Measurements from ENCODE around the gene TC2N. TPM values are rescaled to one million over a fixed set of nuclear protein-coding genes. Genes with fewer than 3 reads are reported as not detected.

Gene TC2N
- total and polyA plus RNA-seq, 7 donors = 12.1 to 49.2 (median 28.2) TPM

GRCh38 chr14:91889477-91890211 is 22.3 kb upstream of the TC2N start:
- DNase-seq = peak; percentile 78
- peaks cover 0 to 16% (median 0%) of the 10 kb centered on the region in 4 donors for H3K36me3 ChIP-seq
- no peak for TF ChIP-seq EP300 (IDR thresholded peaks at IDR 0.05)
- TF ChIP-seq POLR2A (IDR thresholded peaks at IDR 0.05) = no peak
- peak in 2 of 4 donors; percentile 26 to 49 for TF ChIP-seq POLR2AphosphoS5 (IDR thresholded peaks at IDR 0.05)
- TF ChIP-seq, protein P1, sequence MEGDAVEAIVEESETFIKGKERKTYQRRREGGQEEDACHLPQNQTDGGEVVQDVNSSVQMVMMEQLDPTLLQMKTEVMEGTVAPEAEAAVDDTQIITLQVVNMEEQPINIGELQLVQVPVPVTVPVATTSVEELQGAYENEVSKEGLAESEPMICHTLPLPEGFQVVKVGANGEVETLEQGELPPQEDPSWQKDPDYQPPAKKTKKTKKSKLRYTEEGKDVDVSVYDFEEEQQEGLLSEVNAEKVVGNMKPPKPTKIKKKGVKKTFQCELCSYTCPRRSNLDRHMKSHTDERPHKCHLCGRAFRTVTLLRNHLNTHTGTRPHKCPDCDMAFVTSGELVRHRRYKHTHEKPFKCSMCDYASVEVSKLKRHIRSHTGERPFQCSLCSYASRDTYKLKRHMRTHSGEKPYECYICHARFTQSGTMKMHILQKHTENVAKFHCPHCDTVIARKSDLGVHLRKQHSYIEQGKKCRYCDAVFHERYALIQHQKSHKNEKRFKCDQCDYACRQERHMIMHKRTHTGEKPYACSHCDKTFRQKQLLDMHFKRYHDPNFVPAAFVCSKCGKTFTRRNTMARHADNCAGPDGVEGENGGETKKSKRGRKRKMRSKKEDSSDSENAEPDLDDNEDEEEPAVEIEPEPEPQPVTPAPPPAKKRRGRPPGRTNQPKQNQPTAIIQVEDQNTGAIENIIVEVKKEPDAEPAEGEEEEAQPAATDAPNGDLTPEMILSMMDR (IDR thresholded peaks at IDR 0.05) = no peak
- no peaks in the 10 kb centered on the region for H3K27me3 ChIP-seq
- peaks cover 0 to 48% (median 28%) of the 10 kb centered on the region in 4 donors for H3K4me1 ChIP-seq
- intact Hi-C loops (cut with DNase I) = no loop called here
- H3K27ac ChIP-seq = peak overlapping the region; percentile 34 to 76 (median 64)
- no peak overlapping the region for H3K4me3 ChIP-seq
- 23 to 69% methylated on average over 13 of the region's 13 CpGs for WGBS, 2 donors
- H3K9me3 ChIP-seq = no peaks in the 10 kb centered on the region

DNA sequence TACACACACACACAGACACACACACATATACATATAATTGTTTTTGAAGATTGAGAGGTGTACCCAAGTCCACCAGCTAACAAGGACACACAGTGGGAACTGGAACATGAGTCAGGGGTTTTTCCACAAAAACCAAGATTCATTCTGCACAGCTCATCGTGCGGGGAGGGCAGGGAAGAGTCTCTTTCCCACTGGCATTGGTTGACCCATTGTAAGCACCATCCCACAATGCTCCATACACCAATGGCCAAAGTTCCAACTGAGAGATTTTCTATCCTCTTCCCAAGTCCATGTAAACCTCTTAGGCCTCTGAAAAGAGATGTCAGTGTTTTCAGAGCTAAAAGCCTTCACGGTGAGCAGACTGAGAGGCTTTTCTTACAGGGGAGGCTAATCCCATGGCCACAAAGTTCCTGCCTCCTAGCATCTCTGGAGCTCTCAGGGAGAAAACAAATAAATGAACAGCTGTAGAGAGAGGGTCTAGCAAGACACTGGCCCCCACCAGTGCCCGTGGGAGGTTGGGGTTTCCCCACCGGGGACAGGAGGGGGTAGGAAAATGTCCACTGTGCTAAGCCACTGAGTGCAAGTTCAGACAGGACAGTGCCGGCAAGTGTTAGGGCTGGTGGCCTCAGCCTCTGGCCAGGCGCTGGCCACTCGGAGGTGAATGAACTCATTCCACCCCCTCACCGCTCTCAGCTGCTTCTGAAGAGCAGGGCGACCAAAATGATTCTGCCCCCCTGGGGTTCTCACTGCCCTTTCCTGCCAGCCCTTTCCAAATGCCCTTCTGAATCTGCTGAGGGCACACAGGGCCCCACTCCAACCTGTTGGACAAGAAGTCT is 21.5 kb upstream of the TC2N start:
- Histone ChIP-seq H3K27ac (peak overlapping the region; percentile 34 to 76 (median 64)), H3K4me3 (no peak overlapping the region), H3K9me3 (no peaks in the 10 kb centered on the region), H3K27me3 (no peaks in the 10 kb centered on the region), H3K36me3 (peaks cover 0 to 20% (median 0%) of the 10 kb centered on the region in 4 donors), H3K4me1 (peaks cover 0 to 48% (median 28%) of the 10 kb centered on the region in 4 donors)
- peak; percentile 62 for DNase-seq
- WGBS, 2 donors = 83 to 91% methylated on average over 10 of the region's 10 CpGs
- TF ChIP-seq POLR2AphosphoS5 (IDR thresholded peaks at IDR 0.05) = no peak
- TF ChIP-seq EP300 (IDR thresholded peaks at IDR 0.05) = no peak
- no peak for TF ChIP-seq POLR2A (IDR thresholded peaks at IDR 0.05)
- TF ChIP-seq, protein P1 (IDR thresholded peaks at IDR 0.05) = no peak
- intact Hi-C loops (cut with DNase I) = no loop called here

- Histone ChIP-seq H3K27ac (peak overlapping the region in 2 of 4 donors; percentile 1 to 18), H3K36me3 (peaks cover 0 to 20% (median 0%) of the 10 kb centered on the region in 4 donors), H3K9me3 (no peaks in the 10 kb centered on the region), H3K4me1 (peaks cover 0 to 42% (median 25%) of the 10 kb centered on the region in 4 donors), H3K27me3 (no peaks in the 10 kb centered on the region), H3K4me3 (no peak overlapping the region)
- TF ChIP-seq POLR2A (IDR thresholded peaks at IDR 0.05) (no peak), EP300 (IDR thresholded peaks at IDR 0.05) (no peak), POLR2AphosphoS5 (IDR thresholded peaks at IDR 0.05) (no peak)
- TF ChIP-seq, protein P1 (IDR thresholded peaks at IDR 0.05) = no peak
- intact Hi-C loops (cut with DNase I) = no loop called here
- 96 to 97% methylated on average over 8 of the region's 8 CpGs for WGBS, 2 donors
- no peak for DNase-seq
Observed at GRCh38 chr14:91886961-91887360, 19.6 kb upstream of the TC2N start.

- Histone ChIP-seq H3K27ac (peak overlapping the region; percentile 52 to 64 (median 56)), H3K9me3 (no peaks in the 10 kb centered on the region), H3K4me1 (peaks cover 0 to 31% (median 22%) of the 10 kb centered on the region in 4 donors), H3K4me3 (no peak overlapping the region), H3K36me3 (peaks cover 0 to 21% (median 5%) of the 10 kb centered on the region in 4 donors), H3K27me3 (no peaks in the 10 kb centered on the region)
- intact Hi-C loops (cut with DNase I) = no loop called here
- 80 to 86% methylated on average over 4 of the region's 4 CpGs for WGBS, 2 donors
- no peak for DNase-seq
- TF ChIP-seq EP300 (IDR thresholded peaks at IDR 0.05) = no peak
- no peak for TF ChIP-seq POLR2A (IDR thresholded peaks at IDR 0.05)
- TF ChIP-seq, protein P1 (IDR thresholded peaks at IDR 0.05) = no peak
- peak in 3 of 4 donors; percentile 12 to 22 (median 13) for TF ChIP-seq POLR2AphosphoS5 (IDR thresholded peaks at IDR 0.05)
Observed at GRCh38 chr14:91885839-91886238, 18.5 kb upstream of the TC2N start.

Measured in sigmoid colon (tissue), 7 donors.